ENCODE measurements around the gene CHST8.

CHST8 gene

GRCh38 chr19:33718651-33719254 is 97.0 kb downstream of the CHST8 start:
- DNase-seq (ENCODE audit: low spot score), result no peak

- DNase-seq (ENCODE audit: low spot score), result no peak
These were observed 97.8 kb downstream of the CHST8 start for GRCh38 chr19:33719366-33720154.

- no peak for DNase-seq (ENCODE audit: low spot score)
These were observed 98.4 kb downstream of the CHST8 start for GRCh38 chr19:33720155-33720493.

GRCh38 chr19:33720691-33721682 is 99.2 kb downstream of the CHST8 start:
- DNase-seq (ENCODE audit: low spot score), result no peak

GRCh38 chr19:33721735-33722297 is 100.1 kb downstream of the CHST8 start:
- DNase-seq (ENCODE audit: low spot score), result no peak

GRCh38 chr19:33722456-33723239 is 100.9 kb downstream of the CHST8 start:
- no peak for DNase-seq (ENCODE audit: low spot score)

GRCh38 chr19:33723512-33723911 is 101.8 kb downstream of the CHST8 start:
- DNase-seq (ENCODE audit: low spot score), result no peak

GRCh38 chr19:33724021-33724720 is 102.4 kb downstream of the CHST8 start:
- DNase-seq (ENCODE audit: low spot score), result no peak

- DNase-seq (ENCODE audit: low spot score), result no peak
These were observed 102.9 kb downstream of the CHST8 start for GRCh38 chr19:33724721-33725060.

- DNase-seq (ENCODE audit: low spot score), result no peak
These were observed 103.8 kb downstream of the CHST8 start for GRCh38 chr19:33725567-33725966.

- DNase-seq (ENCODE audit: low spot score), result no peak
These were observed 105.0 kb downstream of the CHST8 start for GRCh38 chr19:33726756-33727155.

- DNase-seq (ENCODE audit: low spot score), result no peak
These were observed 105.7 kb downstream of the CHST8 start for GRCh38 chr19:33727331-33727998.

- DNase-seq (ENCODE audit: low spot score), result no peak
These were observed 106.4 kb downstream of the CHST8 start for GRCh38 chr19:33728141-33728540.

- DNase-seq (ENCODE audit: low spot score), result no peak
These were observed 109.3 kb downstream of the CHST8 start for GRCh38 chr19:33730858-33731607.

- no peak for DNase-seq (ENCODE audit: low spot score)
These were observed 110.1 kb downstream of the CHST8 start for GRCh38 chr19:33731881-33732280.

- DNase-seq (ENCODE audit: low spot score), result no peak
These were observed 113.2 kb downstream of the CHST8 start for GRCh38 chr19:33734913-33735312.

GRCh38 chr19:33736158-33736557 is 114.4 kb downstream of the CHST8 start:
- no peak for DNase-seq (ENCODE audit: low spot score)

GRCh38 chr19:33736787-33737186 is 115.0 kb downstream of the CHST8 start:
- DNase-seq (ENCODE audit: low spot score), result no peak

GRCh38 chr19:33737681-33738371 is 116.1 kb downstream of the CHST8 start:
- no peak for DNase-seq (ENCODE audit: low spot score)
